Stomach (tissue), 9 donors: ENCODE measurements around the gene MFSD12. TPM values are rescaled to one million over a fixed set of nuclear protein-coding genes. Genes with fewer than 3 reads are reported as not detected.

Source experiments
- DNase-seq, 2 donors: peaks; one replicate each; pipeline versions ENCODE4 v3.0.0 to v3.0.0-alpha.2; 2013 to 2019
- H3K27ac ChIP-seq, 5 donors: fragments of 200-600 bp in 4 of 5; sonication (generic) in 4 of 5; one replicate each; pipeline ENCODE4 v1.5.1; 2013 to 2019; ENCODE audit warnings: mild to moderate bottlenecking in 1 of 5, moderate library complexity in 1 of 5
- H3K27me3 ChIP-seq, 3 donors: fragments of 200-600 bp; sonication (generic); one replicate each; pipeline ENCODE4 v1.5.1; 2017 to 2019; ENCODE audit warnings: mixed run types in 1 of 3
- H3K36me3 ChIP-seq, 4 donors: fragments of 200-600 bp; sonication (generic); 1 replicate in 3 of 4; 2 replicates in 1 of 4; pipeline ENCODE4 v1.5.1; 2016 to 2019
- H3K4me1 ChIP-seq, 4 donors: fragments of 200-600 bp; sonication (generic); one replicate each; pipeline ENCODE4 v1.5.1; 2016 to 2019
- H3K4me3 ChIP-seq, 4 donors: fragments of 200-600 bp; sonication (generic) in 3 of 4; one replicate each; pipeline ENCODE4 v1.5.1; 2016 to 2019; ENCODE audit warnings: mild to moderate bottlenecking in 1 of 4
- H3K9me3 ChIP-seq, 4 donors: fragments of 200-600 bp; sonication (generic); one replicate each; pipeline ENCODE4 v1.5.1; 2016 to 2019
- EP300 ChIP-seq: sonication (generic); formaldehyde crosslinking; IDR thresholded peaks from one replicate; pipeline ENCODE4 v1.6.1; 2017; ENCODE audit warnings: antibody characterized with exemption
- POLR2A ChIP-seq, 4 donors: fragments of 450-650 bp; IDR thresholded peaks; one replicate each; pipeline ENCODE4 v1.6.1; 2016; ENCODE audit warnings: antibody characterized with exemption in 4 of 4, control low read depth in 2 of 4, mild to moderate bottlenecking in 1 of 4, moderate library complexity in 1 of 4
- POLR2AphosphoS5 ChIP-seq, 3 donors: sonication (generic); formaldehyde crosslinking; IDR thresholded peaks; one replicate each; pipeline ENCODE4 v1.6.1; 2016; ENCODE audit warnings: antibody characterized with exemption in 3 of 3
- WGBS, 5 donors: extraction: QIAGEN DNeasy Blood & Tissue Kit in 3 of 5; methylation state at CpG; one replicate each; pipeline versions ENCODE4 v1.1.5 to v1.1.7; 2013 to 2018; 5-methylcytosine and 5-hydroxymethylcytosine counted together
- intact Hi-C: fragments of 100-400 bp; cut with DNase I; formaldehyde crosslinking; loops from one replicate; pipeline ENCODE4 v1.15.1; 2023; ENCODE audit warnings: low total_unique reads
- polyA plus RNA-seq, 3 donors: library from polyadenylated mRNA; stranded (reverse); fragments of 200-250 nt; gene quantifications; one replicate each; pipeline ENCODE4 v1.2.3, GENCODE V29; 2013
- total RNA-seq, 5 donors: library from RNA; depleted of rRNA; stranded (reverse); fragments of >200 nt; gene quantifications; one replicate each; pipeline versions ENCODE4 v1.1.0 to v1.2.3, GENCODE V29; 2014 to 2016
- TF ChIP-seq, protein P1 (sequence below), 7 experiments: fragments of 450-650 bp in 4 of 7; fragments of 200-600 bp in 3 of 7; sonication (generic) in 3 of 7; IDR thresholded peaks; one replicate each; pipeline ENCODE4 v1.5.1; 2016 to 2019; ENCODE audit warnings: antibody characterized with exemption in 7 of 7, control low read depth in 2 of 7, mild to moderate bottlenecking in 1 of 7
- donor health status: healthy with polysubstance abuse.
- donor health status: Bipolar disorder and iron deficiency.
- donor health status: healthy.

Gene MFSD12
- total and polyA plus RNA-seq, 8 donors = 0.58 to 96.4 (median 34.8) TPM

DNA sequence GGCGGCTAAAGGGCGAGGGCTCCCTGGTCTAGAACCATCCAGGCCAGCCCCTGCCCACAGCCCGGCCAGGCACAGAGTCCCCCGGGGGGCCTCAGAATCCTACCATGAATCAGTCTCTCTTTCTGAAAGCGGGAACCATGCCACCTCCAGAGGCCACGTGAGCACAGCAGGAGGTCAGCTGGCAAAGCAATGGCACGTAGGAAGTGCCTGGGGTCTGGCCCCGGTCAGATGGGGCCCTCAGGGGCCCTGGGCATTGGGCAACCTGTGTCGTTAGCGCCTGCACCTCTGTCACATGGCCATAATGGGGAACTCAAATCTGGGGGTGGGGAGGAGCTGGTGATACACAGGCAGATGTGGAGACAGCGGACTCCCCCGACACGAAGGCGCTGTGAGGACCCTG lies 8.8 kb downstream of the MFSD12 start:
- no peak overlapping the region for H3K4me3 ChIP-seq
- no peak overlapping the region for H3K27ac ChIP-seq
- DNase-seq = no peak
- intact Hi-C loops = loop anchor here (10.0 kb wide), 1 partner anchor 66 kb away; no protein-coding TSS in a partner anchor
- 76 to 87% (median 80%) methylated on average over 10 to 14 of the region's 14 CpGs for WGBS, 5 donors
- TF ChIP-seq, protein P1, sequence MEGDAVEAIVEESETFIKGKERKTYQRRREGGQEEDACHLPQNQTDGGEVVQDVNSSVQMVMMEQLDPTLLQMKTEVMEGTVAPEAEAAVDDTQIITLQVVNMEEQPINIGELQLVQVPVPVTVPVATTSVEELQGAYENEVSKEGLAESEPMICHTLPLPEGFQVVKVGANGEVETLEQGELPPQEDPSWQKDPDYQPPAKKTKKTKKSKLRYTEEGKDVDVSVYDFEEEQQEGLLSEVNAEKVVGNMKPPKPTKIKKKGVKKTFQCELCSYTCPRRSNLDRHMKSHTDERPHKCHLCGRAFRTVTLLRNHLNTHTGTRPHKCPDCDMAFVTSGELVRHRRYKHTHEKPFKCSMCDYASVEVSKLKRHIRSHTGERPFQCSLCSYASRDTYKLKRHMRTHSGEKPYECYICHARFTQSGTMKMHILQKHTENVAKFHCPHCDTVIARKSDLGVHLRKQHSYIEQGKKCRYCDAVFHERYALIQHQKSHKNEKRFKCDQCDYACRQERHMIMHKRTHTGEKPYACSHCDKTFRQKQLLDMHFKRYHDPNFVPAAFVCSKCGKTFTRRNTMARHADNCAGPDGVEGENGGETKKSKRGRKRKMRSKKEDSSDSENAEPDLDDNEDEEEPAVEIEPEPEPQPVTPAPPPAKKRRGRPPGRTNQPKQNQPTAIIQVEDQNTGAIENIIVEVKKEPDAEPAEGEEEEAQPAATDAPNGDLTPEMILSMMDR (IDR thresholded peaks at IDR 0.05) = no peak
- TF ChIP-seq POLR2A (IDR thresholded peaks at IDR 0.05) (no peak), EP300 (no peak), POLR2AphosphoS5 (IDR thresholded peaks at IDR 0.05) (no peak)
- peaks cover 8 to 65% (median 61%) of the 10 kb centered on the region in 4 donors for H3K36me3 ChIP-seq
- no peaks in the 10 kb centered on the region for H3K27me3 ChIP-seq
- no peaks in the 10 kb centered on the region for H3K9me3 ChIP-seq
- peaks cover 8 to 40% (median 15%) of the 10 kb centered on the region in 4 donors for H3K4me1 ChIP-seq

DNA sequence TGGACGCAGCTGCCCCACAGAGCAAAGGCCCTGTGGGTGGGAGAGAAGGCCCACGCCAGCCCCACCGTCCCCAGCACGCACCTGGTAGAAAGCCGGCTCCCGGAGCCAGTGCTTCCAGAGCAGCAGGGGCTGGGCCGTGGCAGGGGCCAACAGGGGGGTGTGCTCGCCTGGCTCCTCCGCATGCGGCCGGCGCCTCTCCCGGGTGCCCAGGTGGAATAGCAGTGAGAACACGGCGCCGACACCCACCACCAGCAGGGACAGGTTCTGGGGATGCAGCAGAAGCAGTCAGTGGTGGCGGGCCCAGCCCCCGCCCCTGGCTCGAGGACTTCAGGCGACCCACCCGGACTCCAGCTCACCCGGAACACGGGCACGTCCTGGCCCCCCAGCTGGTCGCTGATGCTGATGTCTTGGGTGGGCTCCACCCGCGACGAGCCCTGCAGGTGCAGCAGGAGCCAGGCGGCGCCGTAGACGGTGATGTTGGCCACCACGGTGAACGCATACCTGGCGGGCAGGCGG lies 9.6 kb downstream of the MFSD12 start:
- Histone ChIP-seq H3K27me3 (no peaks in the 10 kb centered on the region), H3K27ac (no peak overlapping the region), H3K4me3 (no peak overlapping the region), H3K9me3 (no peaks in the 10 kb centered on the region), H3K36me3 (peaks cover 8 to 70% (median 62%) of the 10 kb centered on the region in 4 donors), H3K4me1 (peaks cover 8 to 40% (median 20%) of the 10 kb centered on the region in 4 donors)
- TF ChIP-seq POLR2A (IDR thresholded peaks at IDR 0.05) (no peak), EP300 (no peak), POLR2AphosphoS5 (IDR thresholded peaks at IDR 0.05) (no peak)
- TF ChIP-seq, protein P1 (IDR thresholded peaks at IDR 0.05) = no peak
- intact Hi-C loops = loop anchor here (10.0 kb wide), 1 partner anchor 67 kb away; no protein-coding TSS in a partner anchor
- no peak for DNase-seq
- 88 to 100% (median 90%) methylated on average over 1 to 36 of the region's 36 CpGs for WGBS, 5 donors

DNA sequence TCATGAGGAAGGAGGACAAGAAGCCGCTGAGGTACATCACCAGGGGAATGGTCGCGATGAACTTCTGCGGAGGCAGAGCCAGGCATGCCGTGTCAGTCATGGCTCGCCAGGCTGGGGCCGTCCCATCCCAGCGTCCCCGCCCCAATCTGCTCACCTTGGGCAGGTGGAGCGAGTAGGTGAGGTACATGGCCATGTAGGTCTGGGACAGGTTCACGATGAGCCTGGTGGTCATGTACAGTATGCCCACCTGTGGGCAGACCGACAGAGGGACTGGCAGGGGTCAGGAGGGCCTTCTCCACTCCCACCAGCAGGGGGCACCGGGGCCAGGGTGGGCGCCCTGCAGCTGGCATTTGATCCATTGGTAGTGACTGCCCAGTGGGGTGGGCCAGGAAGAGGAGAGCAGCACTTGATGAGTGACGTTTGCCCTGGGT lies 10.1 kb downstream of the MFSD12 start:
- no peak overlapping the region for H3K27ac ChIP-seq
- WGBS, 5 donors = 84 to 95% (median 89%) methylated on average over 5 to 15 of the region's 15 CpGs
- peak in 1 of 2 donors; percentile 9 for DNase-seq
- no peaks in the 10 kb centered on the region for H3K27me3 ChIP-seq
- H3K9me3 ChIP-seq = no peaks in the 10 kb centered on the region
- H3K4me1 ChIP-seq = peaks cover 8 to 36% (median 21%) of the 10 kb centered on the region in 4 donors
- H3K4me3 ChIP-seq = no peak overlapping the region
- H3K36me3 ChIP-seq = peaks cover 8 to 70% (median 62%) of the 10 kb centered on the region in 4 donors
- TF ChIP-seq EP300 = no peak
- TF ChIP-seq, protein P1 (IDR thresholded peaks at IDR 0.05) = peak in 3 of 7 experiments; percentile 7 to 38 (median 35)
- intact Hi-C loops = loop anchor here (10.0 kb wide), 1 partner anchor 67 kb away; no protein-coding TSS in a partner anchor

DNA sequence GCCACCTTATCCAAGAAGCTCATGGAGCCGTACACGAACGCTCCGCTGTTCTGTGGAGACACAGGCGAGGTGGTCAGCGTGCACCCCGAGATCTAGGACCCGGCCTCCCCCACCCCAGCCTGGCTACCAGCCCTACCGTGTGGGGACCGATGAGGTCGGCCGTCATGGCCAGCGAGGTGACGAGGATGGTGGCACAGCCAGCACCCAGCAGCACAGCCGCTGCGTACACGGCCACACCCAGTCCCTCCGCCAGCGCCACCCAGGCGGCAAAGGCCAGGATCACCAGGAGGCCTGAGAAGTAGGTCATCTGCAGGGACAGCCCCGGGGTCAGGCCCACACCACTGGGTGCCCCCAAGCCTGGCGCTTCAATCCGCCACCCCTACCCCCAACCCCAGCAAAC lies 11.3 kb downstream of the MFSD12 start:
- no peak overlapping the region for H3K27ac ChIP-seq
- H3K9me3 ChIP-seq = no peaks in the 10 kb centered on the region
- DNase-seq = peak; percentile 2 to 45
- peaks cover 8 to 36% (median 21%) of the 10 kb centered on the region in 4 donors for H3K4me1 ChIP-seq
- H3K4me3 ChIP-seq = no peak overlapping the region
- no peak for TF ChIP-seq POLR2AphosphoS5 (IDR thresholded peaks at IDR 0.05)
- TF ChIP-seq, protein P1 (IDR thresholded peaks at IDR 0.05) = no peak
- no peak for TF ChIP-seq EP300
- TF ChIP-seq POLR2A (IDR thresholded peaks at IDR 0.05) = no peak
- WGBS, 5 donors = 65 to 87% (median 79%) methylated on average over 21 to 23 of the region's 23 CpGs
- intact Hi-C loops = loop anchor here (10.0 kb wide), 1 partner anchor 69 kb away; no protein-coding TSS in a partner anchor
- H3K36me3 ChIP-seq = peaks cover 8 to 69% (median 61%) of the 10 kb centered on the region in 4 donors
- no peaks in the 10 kb centered on the region for H3K27me3 ChIP-seq
